Measurements from ENCODE around the gene ZNF263.
A peak's percentile ranks its signal among the peaks of the same experiment; 100 is the strongest.

The ZNF263 gene

DNA sequence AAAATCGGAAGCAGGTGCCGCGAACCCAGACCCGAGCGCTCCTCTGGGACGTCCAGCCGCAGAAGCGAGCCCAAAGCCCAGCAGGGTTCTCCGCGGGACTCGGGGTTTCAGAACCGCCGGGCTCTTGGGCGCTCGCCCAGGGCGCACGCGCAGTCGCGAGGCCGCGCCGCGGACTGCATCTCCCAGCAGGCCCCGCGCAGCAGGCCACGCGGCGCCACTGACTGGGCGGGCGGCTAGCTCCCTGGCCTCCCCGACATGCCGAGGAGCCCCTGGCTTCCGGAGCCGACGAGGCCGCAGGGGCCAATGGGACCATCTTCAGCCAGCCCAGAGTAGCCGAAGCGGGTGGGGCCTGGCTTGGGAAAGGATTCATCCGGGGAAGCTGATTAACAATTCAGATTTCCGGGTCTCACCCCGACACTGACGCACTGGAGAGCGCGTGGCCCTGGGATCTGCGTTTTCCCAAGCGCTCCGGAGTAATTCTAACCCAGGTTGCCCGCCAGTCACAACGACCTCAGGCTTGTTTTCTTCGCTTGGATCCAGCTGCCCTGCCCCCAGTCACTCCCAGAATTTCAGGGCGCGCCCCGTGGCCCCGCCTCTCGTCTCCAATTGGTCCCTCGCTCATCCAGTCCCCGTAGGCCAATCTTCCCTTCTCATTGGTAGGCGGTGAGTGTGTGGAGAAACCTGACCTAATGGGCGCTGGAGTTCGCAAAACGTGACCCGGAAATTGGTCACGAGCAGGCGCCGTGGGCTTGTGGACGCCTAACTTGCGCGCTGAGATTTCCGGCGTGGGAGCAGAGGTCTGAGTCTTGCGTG, at the start of gene ZNF263:
Gene ZNF263 (plus strand): TSS at position 762 of the 813 bp plus-strand sequence. CDS start 328 bp downstream, outside the sequence.
- peak; percentile 79 to 86 for DNase-seq (ENCODE audit: low read depth in 2 of 2)

DNA sequence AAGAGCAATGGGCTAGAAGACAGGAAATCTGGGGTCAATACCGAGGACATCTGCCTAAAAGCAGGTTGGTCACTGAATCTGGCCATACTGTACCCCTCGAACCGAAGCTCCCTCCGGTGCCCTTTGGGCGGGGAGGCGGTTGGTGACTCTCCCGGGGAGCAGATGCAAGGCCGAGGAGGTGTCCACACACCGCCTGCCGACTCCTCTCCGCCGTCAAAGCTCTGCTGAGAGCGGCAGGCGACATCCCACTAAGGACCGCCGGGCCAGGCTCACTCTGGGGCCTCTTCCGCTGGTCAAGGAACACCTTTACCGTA, 48.8 kb upstream of the ZNF263 start:
- no peak for DNase-seq (ENCODE audit: low read depth in 2 of 2)

DNA sequence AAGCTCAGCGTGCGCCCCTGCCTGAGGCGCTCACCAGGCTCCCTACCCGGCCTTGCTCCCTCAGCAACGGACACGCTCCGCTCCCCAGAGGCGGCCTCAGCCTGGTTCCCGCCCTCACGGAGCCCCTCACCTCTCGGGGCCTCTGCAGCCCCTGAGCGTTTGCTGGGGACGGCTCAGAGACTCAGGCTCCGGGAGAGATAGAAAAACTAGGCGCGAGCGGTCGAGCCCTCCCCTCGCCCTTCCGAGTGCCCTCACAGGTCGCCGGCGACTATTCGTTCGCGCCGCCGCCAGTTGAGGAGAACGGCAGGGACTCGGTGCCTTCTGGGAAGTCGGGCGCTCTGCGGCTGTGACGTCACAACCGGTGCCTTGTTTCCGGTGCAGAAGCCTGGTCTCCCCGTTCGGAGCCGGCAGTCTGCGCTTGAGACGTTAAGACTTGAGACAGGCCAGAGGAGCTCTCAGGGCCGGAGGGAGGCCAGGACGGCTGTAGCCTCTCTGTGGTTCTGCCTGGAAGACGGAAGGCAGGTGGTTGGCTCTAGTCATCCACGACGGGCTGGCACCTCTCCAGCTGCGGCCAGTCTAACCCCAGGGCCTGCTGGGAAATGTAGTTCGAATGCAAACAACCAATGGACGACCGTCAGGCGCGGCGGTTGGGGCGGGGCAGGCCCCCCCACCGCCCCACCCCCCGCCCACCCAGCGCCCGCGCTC, 48.3 kb upstream of the ZNF263 start, which contains the start of gene ZNF200:
Gene ZNF200 (minus strand): TSS at position 302 of the 705 bp plus-strand sequence. CDS start 1,403 bp downstream, outside the sequence.
- DNase-seq (ENCODE audit: low read depth in 2 of 2) = peak; percentile 84 to 89

DNA sequence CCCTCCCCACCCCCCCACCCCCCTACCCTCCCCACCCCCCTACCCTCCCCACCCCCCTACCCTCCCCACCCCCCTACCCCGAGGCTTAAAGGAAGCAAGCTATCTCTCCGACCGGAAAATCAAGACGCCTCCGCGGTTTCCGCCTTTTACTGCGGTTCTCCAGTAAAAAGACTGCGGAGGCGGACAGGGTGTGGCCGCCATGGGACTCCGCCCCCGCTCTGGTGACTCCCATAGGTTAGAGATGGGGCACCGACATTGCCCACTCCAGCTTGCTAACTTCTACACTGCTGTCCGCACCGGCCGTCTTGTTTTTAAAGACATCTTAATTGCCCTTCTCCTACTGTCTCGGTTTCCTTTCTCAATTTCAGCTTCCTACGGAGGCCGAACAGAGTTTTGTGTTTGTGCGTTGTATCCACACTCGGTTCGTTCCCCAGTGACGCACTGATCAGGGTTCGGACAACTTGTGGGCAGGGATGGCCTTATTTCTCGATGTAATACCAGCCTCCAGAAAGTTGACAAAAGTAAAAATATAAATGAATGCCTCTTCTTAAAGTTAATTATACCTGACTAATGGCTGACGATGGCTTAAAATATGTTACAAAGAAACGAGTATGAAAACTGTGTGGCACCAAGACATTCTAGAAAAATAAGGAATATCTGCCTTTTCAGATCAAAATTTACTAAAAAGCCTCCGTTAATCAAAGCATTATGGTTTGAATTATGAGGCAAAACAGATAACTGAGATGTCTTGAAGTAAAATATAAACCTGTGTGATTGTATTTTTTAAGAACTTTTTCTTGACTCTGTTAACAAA, 47.2 kb upstream of the ZNF263 start:
- no peak for DNase-seq (ENCODE audit: low read depth in 2 of 2)

DNA sequence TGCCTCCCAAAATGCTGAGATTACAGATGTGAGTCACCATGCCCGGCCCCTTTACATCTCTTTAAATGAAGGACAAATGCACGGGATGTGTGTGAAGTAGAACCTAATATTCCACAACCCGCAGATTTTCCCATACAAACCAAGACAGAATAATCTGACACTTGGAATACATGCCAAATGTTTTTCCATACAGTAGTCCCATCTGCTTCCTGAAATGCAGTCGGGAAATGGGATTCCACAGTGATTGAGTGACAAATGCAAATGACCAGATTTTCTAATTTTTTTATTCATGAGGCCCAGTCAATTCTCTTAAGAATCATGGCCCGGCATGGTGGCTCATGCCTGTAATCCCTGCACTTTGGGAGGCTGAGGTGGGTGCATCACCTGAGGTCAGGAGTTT, 41.5 kb upstream of the ZNF263 start:
- no peak for DNase-seq (ENCODE audit: low read depth in 2 of 2)

DNA sequence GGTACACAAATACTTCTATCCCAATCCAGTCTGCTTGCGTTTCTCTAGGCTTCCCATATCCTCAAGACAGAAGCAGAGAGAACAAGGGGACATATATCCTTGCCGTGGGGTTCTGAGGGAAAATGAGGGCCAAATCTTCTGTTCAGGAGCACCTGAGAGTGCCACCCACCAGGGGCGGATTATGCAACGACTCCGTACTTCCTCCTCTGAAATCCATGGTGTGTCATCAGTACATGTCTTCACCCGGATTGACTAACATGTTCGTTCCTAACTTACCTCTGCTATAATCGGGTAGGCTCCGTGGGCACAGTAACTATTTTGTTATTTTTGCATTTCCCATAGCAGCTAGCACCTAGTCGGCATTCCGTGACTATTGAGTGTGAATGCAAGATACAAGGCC, 40.6 kb upstream of the ZNF263 start:
- DNase-seq (ENCODE audit: low read depth in 2 of 2) = no peak

DNA sequence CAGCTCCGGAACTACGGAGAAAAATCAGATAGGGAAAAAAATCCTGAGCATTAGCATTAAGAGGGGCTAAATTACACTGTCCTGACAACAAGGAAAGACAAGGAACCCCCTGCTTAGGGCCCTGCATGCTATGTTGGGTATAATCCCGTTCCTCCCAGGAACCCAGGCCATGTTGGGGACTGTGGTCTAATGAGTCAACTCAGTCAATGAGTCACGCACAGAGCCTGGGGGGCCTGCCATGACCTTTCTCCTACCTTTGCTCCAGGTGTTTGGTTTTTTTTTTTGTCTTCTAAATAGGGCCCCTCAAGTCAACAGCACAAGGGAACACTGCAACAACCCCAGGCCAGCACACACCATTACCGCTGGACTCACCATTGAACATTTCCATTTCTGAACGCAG, 39.4 kb upstream of the ZNF263 start:
- no peak for DNase-seq (ENCODE audit: low read depth in 2 of 2)

DNA sequence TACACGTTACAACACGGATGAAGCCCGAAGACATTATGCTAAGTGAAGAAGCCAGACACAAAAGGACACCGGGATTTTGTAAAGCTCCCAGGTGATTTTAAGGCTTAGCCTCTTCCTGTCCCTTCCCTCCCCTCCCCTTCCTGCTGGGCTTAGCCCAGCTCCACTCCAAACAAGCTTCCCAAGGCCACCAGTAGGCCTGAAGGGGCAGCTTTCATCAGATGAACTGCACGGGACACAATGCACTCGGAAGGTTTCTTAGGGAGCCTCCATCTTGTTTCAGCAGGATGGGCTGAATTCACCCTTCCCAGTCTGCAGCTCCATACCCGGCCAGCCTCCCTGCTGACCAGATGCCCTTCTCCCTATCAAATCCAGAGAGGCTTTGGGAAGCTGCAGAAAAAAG, 37.3 kb upstream of the ZNF263 start:
- DNase-seq (ENCODE audit: low read depth in 2 of 2) = no peak

DNA sequence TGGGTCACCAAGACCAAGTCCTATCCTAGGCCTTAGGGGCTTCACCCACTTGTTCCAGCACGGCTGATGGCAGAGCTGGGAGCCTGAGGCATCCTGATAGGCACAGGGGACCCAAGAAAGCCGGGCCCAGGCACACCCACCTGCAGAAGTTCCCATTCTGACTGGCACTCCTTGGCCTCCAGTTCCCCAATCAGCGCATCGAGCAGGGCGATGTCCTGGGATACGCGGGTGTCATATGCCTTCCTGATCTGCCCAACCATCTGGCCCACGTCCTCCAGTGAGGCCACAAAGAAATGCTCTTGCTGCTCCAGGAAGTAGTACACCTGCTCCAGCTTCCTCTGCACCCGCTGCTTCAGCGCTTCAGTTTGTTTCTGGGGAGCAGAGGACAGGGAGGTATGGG, 36.4 kb upstream of the ZNF263 start:
- no peak for DNase-seq (ENCODE audit: low read depth in 2 of 2)

DNA sequence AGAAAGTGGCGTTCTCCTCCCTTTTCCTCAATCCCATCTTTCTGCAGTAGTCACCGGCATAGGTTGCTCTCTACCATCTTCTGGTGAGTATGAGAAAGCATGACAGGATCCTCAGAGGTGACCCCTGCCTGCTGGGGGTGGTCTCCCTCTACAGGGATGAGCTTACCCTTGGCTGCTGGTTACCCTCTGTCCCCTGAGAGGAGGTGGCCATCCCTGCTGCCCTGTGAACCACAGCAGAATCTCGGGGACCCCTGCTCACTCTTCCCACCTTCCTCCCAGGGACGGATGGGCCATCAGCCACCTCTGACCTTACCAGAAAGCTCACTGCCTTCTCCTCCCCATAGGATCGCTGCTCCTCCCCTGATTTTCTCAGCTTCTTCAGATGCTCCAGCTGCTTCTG, 34.7 kb upstream of the ZNF263 start:
- no peak for DNase-seq (ENCODE audit: low read depth in 2 of 2)

DNA sequence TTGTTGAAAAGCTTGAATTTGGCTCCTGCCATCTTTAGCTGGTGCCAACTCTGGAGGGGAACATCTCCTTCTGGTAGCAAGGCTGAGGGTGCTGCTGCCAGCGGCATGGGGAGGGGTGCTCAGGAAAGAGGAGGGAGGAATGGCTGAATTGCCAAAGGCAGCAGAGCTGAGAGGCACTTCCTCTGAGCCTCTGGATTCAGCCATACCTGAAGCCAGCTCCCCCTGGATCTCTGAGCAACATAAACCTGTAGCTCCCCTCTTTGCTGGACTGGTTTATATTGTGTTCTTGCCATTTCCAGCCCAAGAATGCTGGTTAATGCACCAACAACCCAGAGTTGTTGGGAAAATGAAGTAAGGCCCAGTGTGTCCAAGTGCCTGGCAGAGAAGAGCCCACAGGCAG, 34.3 kb upstream of the ZNF263 start:
- no peak for DNase-seq (ENCODE audit: low read depth in 2 of 2)

DNA sequence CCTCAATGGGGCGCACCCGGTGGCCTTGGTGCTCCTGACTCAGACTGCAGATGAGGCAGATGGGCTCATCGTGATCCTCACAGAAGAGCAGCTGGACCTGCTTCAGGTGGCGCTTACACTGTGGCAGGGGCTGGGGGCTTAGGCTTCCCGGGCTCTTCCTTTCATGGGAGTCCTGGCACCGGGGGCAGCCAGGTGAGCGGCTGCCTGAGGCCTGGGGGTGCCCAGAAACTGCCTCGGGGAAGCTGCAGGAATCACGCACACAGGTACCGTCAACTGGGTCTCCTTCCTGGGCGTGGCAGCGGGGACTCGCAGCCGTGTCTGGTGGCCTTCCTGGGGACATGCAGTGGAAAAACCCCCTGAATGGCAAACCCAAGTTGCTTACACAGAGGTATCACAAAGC, 33.8 kb upstream of the ZNF263 start:
- no peak for DNase-seq (ENCODE audit: low read depth in 2 of 2)

DNA sequence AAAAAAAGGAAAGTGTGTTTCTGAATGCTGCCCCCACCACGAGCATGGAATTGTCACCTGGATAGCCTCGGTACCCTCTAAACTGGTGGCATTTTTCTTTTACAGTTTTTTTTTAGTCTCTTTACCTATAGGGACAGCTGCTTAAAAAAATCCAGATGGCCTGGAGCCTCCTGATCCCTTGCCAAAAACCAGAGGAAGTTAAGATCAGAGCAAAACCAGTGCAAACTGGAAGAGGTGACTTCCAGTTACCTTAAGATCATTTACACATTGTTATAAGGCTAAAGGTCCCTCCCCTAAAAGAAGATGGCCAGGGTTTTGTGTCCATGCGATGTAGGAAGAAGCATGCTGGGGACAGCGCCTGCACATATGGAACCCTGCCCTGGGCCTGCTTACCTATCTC, 30.3 kb upstream of the ZNF263 start:
- DNase-seq (ENCODE audit: low read depth in 2 of 2) = no peak

DNA sequence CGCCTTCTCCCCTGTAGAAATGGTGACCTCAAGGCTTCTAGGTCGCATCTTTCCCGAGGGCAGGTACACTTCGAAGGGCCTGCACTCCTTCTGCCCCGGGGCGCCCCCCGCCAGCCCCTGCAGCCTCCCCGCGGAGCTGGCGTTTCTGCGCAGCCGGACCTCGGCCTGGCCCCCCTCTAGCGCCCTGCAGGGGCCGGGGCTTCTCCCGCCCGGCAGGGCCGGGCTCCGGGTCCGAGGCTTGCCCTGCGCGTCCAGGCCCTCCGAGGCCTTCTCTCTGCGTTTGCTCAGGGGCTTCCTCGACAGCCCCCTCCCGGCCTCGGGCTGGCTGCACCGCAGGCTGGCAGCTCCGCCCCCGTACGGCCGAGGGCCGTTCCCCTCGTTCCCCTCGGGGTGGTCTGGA, 29.0 kb upstream of the ZNF263 start:
- DNase-seq (ENCODE audit: low read depth in 2 of 2) = no peak

DNA sequence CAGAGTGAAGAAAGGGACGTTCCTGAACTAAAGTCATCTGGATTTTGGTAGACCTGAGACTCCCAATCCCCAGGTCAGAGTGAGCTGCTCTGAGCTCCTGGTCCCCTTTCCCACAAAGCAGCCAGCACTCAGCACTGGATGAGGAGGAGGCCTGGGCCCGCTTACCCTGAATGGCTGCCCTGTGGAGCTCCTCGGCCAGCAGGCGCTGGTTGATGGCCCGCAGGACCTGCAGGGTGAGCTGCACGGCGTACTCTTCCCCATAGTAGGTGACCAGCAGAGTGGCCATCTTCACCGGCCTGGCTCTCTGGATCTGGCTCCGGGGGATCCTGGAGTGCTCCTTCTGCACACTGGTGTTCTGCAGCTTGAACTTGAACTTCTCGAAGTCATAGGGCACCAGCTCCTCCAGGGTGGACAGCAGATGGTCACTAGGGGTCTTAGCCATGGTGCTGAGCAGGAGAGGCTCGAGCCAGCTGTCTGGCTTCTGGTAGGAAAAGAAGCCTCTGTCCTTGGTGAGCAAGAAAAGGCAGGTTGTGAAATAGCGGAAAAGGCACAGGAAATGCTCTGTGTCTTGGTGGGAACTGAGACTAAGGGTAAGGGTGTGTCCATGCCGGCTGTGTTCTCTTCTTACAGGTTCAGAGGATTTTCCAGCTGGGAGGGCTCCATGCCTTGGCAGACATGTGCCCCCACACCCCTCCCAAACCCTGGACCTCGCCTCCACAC, 27.0 kb upstream of the ZNF263 start, which contains the start of gene MEFV:
Gene MEFV (minus strand): TSS at position 488 of the 720 bp plus-strand sequence. CDS start 46 bp downstream, at position 442.
- DNase-seq (ENCODE audit: low read depth in 2 of 2) = no peak

DNA sequence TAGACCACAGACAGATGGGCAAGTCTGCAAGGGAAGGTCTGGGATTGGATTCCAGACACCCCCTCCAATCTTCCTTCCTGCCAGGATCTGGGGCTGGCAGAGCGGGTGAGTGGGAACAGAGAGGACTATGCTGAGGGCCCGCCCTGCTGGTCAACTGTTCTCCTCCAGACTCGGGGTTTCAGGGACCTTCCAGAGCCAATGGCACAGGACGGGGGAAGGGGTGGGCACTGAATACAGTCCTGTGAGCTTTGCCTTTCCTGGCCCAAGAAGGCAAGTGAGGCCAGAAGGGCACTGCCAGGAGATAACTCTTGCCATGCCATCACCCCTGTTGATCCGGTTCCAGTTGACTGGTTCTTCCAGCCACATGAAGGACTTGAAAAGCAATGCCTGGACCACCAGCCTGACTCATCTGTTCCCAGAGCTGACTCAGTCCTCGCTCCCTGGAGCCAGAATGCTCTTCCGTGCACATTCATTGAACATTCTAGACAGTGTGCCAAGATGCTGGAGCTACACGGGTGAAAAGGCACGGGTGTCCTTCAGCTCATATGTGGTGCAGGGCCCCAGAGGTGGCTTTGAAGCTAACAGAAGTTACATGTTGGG, 26.3 kb upstream of the ZNF263 start:
- no peak for DNase-seq (ENCODE audit: low read depth in 2 of 2)

DNA sequence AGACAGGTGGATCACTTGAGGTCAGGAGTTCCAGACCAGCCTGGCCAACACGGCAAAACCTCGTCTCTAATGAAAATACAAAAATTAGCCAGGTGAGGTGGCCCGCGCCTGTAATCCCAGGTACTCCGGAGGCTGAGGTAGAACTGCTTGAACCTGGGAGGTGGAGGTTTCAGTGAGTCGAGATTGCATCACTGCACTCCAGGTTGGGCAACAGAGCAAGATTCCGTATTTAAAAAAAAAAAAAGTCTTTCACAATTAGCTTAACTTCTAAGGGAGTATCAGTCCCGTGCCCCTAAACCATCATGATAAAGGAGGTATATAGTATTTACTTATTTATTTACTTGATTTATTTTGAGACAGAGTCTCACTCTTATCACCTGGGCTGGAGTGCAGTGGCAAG, 23.5 kb upstream of the ZNF263 start:
- no peak for DNase-seq (ENCODE audit: low read depth in 2 of 2)

DNA sequence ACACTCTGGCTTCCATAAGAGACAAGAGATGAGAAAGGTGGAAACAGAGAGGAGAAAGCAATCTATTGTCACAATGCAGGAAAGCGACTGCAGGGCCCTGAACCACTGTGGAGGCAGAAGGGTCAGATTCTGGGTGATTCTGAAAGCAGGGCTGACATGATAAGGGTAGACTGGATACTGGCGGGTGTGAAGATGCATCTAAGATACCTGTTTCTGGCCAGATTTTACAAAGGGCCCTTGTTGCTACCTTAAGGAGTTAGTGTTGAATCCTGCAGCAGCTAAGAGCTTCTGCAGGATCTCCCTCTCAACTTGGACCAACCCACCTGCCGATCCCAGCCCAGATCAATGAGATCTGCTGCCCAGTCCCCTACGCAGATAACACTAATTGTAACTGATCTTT, 20.8 kb upstream of the ZNF263 start:
- DNase-seq (ENCODE audit: low read depth in 2 of 2) = no peak

DNA sequence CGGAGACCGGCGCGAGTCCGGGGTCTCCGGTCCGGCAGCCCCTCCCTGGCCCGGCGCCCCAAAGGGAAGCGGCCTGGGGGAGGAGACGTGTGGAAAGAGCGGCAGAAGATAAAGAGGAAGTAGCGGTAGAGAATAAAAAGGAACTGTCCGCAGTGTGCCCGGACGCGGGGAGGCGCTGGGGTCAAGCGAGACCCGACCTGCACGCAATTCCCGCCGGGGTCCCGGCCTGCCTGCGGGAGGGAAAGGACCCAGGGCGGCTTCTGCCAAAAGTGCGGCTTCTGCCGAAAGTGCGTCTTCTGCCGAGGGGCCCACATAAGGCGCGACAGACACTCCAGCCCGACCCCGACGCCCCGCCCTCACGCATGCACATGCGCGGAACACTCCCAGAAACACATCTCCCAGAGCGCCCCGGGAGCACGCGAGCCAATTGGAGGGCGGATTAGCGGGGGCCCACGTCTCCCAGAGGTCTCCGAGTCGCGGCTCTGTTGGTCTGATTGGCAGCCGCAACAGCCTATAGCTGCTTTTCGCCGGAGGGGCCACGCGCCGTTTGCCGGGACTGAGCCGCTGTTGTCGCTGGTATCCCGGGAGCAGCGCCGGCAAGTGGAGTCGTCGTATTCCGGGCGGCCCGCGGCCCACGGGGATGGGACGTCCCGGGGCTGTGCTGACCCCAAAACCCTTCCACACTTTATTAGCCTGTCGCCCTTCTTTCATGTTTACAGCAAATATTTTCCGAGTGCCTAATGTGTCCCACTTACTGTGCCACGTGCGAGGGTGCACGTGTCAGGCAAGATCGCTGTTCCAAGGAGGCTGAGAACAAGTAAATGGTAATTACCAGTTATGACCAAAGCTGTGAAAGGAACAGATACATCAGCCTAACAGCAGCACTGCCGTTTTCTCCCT, 18.9 kb upstream of the ZNF263 start:
- DNase-seq (ENCODE audit: low read depth in 2 of 2) = peak; percentile 84 to 95

DNA sequence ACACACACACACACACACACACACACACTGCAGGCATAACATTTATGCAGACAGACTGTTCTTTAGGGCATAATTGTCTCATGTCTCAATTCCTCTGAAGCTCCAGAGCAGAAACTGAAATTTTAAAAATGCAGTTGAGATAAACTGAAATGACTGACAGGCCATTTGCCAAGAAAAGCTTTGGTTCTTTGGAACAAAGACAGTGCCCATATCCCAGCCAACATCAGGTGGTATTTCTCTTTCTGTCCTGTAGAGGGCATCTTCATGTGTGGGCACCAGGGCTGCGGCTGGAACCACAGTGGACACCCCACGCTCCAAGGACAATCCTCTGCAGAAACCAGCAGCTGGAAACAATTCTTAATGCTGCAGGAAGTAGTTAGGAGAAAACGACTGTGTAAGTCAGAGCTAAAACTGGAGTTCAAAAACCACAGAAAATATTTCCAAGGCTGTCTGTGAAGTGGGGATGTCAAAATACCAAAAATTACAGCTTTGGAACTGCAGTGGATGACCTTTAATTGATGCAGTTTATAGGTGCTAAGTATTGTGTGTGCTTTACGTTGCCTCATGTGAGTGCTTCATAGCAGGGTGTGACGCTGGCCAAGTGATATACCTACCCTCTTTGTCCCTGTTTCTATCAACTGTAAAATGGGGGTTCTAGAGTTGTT, 16.3 kb upstream of the ZNF263 start:
- DNase-seq (ENCODE audit: low read depth in 2 of 2) = no peak

Measured in stimulated activated CD8-positive, alpha-beta memory T cell treated with anti-CD3 and anti-CD28 coated beads, Interleukin-2, amount 100 ng/mL, for 1 hour (primary cell).